HCT116 (cell line): Measurements from ENCODE around the gene DCUN1D2. TPM values are rescaled to one million over a fixed set of nuclear protein-coding genes. Genes with fewer than 3 reads are reported as not detected.

ENCODE experiments used
- ATAC-seq: fragments of 200-7000 bp; cut with Tn5 transposase; 2 replicates; pipeline ENCODE4 v1.9.1; 2020; ENCODE audit warnings: mild to moderate bottlenecking, moderate library complexity
- BruUV-seq: library from RNA; stranded (reverse); fragments of 400-500 nt; replicated peaks from 2 replicates; lab custom pipeline; 2021; lab: Mats Ljungman, UMichigan
- CTCF ChIA-PET: fragments of 300-600 bp; sonication (Branson Sonifier 250); formaldehyde crosslinking; loops from one replicate; lab custom pipeline; 2021; ENCODE audit warnings: antibody characterized with exemption; lab: Charles Lee
- POLR2A ChIA-PET: fragments of 300-600, 350-600 bp; sonication (Branson Sonifier 250); formaldehyde crosslinking; loops from one replicate; lab custom pipeline; 2021; ENCODE audit warnings: antibody characterized with exemption; lab: Charles Lee
- RAD21 ChIA-PET, 2 experiments: fragments of 300-600 bp; sonication (Branson Sonifier 250); formaldehyde crosslinking; loops; one replicate each; lab custom pipeline; 2023; ENCODE audit warnings: low total read pairs in 2 of 2; ENCODE audit not compliant: uncharacterized antibody in 2 of 2, unreplicated experiment in 2 of 2, low non-redundant PET in 1 of 2; lab: Charles Lee
- DNase-seq: peaks from one replicate; pipeline ENCODE4 v3.0.0-alpha.2; 2010; ENCODE audit warnings: low read depth, low spot score
- H2AFZ ChIP-seq: fragments of 200-600 bp; shearing (Covaris generic), sonication (generic); 2 replicates; pipeline ENCODE4 v1.6.1; 2017; ENCODE audit warnings: low read depth, mixed run types, mixed read lengths, antibody characterized with exemption, low read length; ENCODE audit not compliant: poor library complexity, severe bottlenecking
- H3K27ac ChIP-seq: 2 replicates; pipeline ENCODE4 v1.5.1; 2012; ENCODE audit warnings: low read depth, low read length
- H3K27me3 ChIP-seq: fragments of 200-600 bp; sonication (generic); 2 replicates; pipeline ENCODE4 v1.6.1; 2016; ENCODE audit warnings: mixed run types, low read length, mixed read lengths; ENCODE audit not compliant: insufficient read depth
- H3K36me3 ChIP-seq, 2 experiments: fragments of 200-500 bp in 1 of 2; fragments of 200-600 bp in 1 of 2; sonication (Bioruptor generic) in 1 of 2; sonication (generic) in 1 of 2; 2 replicates each; pipeline versions ENCODE4 v1.5.1 to v1.6.1; 2014 to 2016; ENCODE audit warnings: low read length in 2 of 2, inconsistent platforms in 1 of 2, mixed read lengths in 1 of 2, mixed run types in 1 of 2; ENCODE audit not compliant: insufficient read depth in 2 of 2, control insufficient read depth in 1 of 2
- H3K4me1 ChIP-seq, 2 experiments: fragments of 200-600 bp in 1 of 2; sonication (generic) in 1 of 2; 2 replicates each; pipeline versions ENCODE4 v1.5.1 to v1.6.1; 2012 to 2017; ENCODE audit warnings: low read length in 2 of 2, inconsistent platforms in 1 of 2, mild to moderate bottlenecking in 1 of 2, mixed read lengths in 1 of 2, mixed run types in 1 of 2, moderate library complexity in 1 of 2; ENCODE audit not compliant: insufficient read depth in 2 of 2, control insufficient read depth in 1 of 2
- H3K4me2 ChIP-seq: fragments of 200-600 bp; sonication (generic); 2 replicates; pipeline ENCODE4 v1.6.1; 2017; ENCODE audit warnings: mixed run types, low read length, mixed read lengths
- H3K4me3 ChIP-seq, 2 experiments: fragments of 200-600 bp in 1 of 2; sonication (generic) in 1 of 2; replicated peaks in 1 of 2; 2 replicates each; pipeline ENCODE4 v1.5.1; 2011 to 2016; ENCODE audit warnings: low read length in 2 of 2, control low read depth in 1 of 2, low read depth in 1 of 2, mild to moderate bottlenecking in 1 of 2, mixed read lengths in 1 of 2, mixed run types in 1 of 2
- H3K79me2 ChIP-seq: fragments of 200-600 bp; sonication (generic); 2 replicates; pipeline ENCODE4 v1.6.1; 2017; ENCODE audit warnings: mild to moderate bottlenecking, mixed run types, low read length, moderate library complexity, mixed read lengths; ENCODE audit not compliant: insufficient read depth
- H3K9ac ChIP-seq: fragments of 200-600 bp; sonication (generic); 2 replicates; pipeline ENCODE4 v1.6.1; 2016; ENCODE audit warnings: low read length, mixed read lengths
- H3K9me2 ChIP-seq: fragments of 200-600 bp; sonication (generic), shearing (Covaris generic); 2 replicates; pipeline ENCODE4 v1.6.1; 2017; ENCODE audit warnings: mixed run types, mild to moderate bottlenecking, moderate library complexity; ENCODE audit not compliant: insufficient read depth
- H3K9me3 ChIP-seq, 2 experiments: fragments of 200-500 bp in 1 of 2; fragments of 200-600 bp in 1 of 2; sonication (Bioruptor generic) in 1 of 2; sonication (generic) in 1 of 2; 2 replicates each; pipeline ENCODE4 v1.6.1; 2014 to 2017; ENCODE audit warnings: low read length in 2 of 2, mixed read lengths in 2 of 2, inconsistent platforms in 1 of 2, low read depth in 1 of 2, mild to moderate bottlenecking in 1 of 2, mixed run types in 1 of 2, moderate library complexity in 1 of 2; ENCODE audit not compliant: control insufficient read depth in 1 of 2, insufficient read depth in 1 of 2
- H4K20me1 ChIP-seq: fragments of 200-600 bp; sonication (generic), shearing (Covaris generic); 2 replicates; pipeline ENCODE4 v1.6.1; 2017; ENCODE audit warnings: mixed run types, mild to moderate bottlenecking, moderate library complexity; ENCODE audit not compliant: insufficient read depth
- CBX3 ChIP-seq: IDR thresholded peaks from 2 replicates; pipeline ENCODE4 v1.6.1; 2012; ENCODE audit warnings: low read depth
- EGR1 ChIP-seq: IDR thresholded peaks from 2 replicates; pipeline ENCODE4 v1.6.1; 2012; ENCODE audit warnings: low read depth
- ELF1 ChIP-seq: IDR thresholded peaks from 2 replicates; pipeline ENCODE4 v1.6.1; 2012; ENCODE audit warnings: low read depth, borderline replicate concordance
- EZH2 ChIP-seq: fragments of 200-600 bp; sonication (generic); IDR thresholded peaks from 2 replicates; pipeline ENCODE4 v1.6.1; 2017; ENCODE audit warnings: antibody characterized with exemption, mixed run types
- EZH2phosphoT487 ChIP-seq: fragments of 200-600 bp; IDR thresholded peaks from 2 replicates; pipeline ENCODE4 v1.6.1; 2018; ENCODE audit warnings: antibody characterized with exemption, borderline replicate concordance
- FOSL1 ChIP-seq: IDR thresholded peaks from 2 replicates; pipeline ENCODE4 v1.6.1; 2012; ENCODE audit warnings: low read depth
- JUND ChIP-seq: IDR thresholded peaks from 2 replicates; pipeline ENCODE4 v1.6.1; 2012
- POLR2A ChIP-seq: IDR thresholded peaks from 2 replicates; pipeline ENCODE4 v1.7.0; 2011; ENCODE audit warnings: borderline replicate concordance; ENCODE audit not compliant: insufficient read depth, insufficient read length; ENCODE audit errors: extremely low read depth
- RAD21 ChIP-seq: IDR thresholded peaks from 2 replicates; pipeline ENCODE4 v1.6.1; 2012; ENCODE audit warnings: low read depth, mild to moderate bottlenecking
- SP1 ChIP-seq: IDR thresholded peaks from 2 replicates; pipeline ENCODE4 v1.6.1; 2012; ENCODE audit warnings: low read depth
- SRF ChIP-seq: IDR thresholded peaks from 2 replicates; pipeline ENCODE4 v1.6.1; 2012; ENCODE audit warnings: low read depth
- TCF7L2 ChIP-seq: IDR thresholded peaks from 2 replicates; pipeline ENCODE4 v1.7.0; 2011; ENCODE audit warnings: borderline replicate concordance, inconsistent platforms; ENCODE audit not compliant: insufficient read depth, insufficient read length; ENCODE audit errors: extremely low read depth
- YY1 ChIP-seq: IDR thresholded peaks from 2 replicates; pipeline ENCODE4 v1.6.1; 2011; ENCODE audit warnings: low read length, low read depth, moderate library complexity, mild to moderate bottlenecking; ENCODE audit not compliant: insufficient replicate concordance; ENCODE audit errors: extremely low read depth
- ZNF274 ChIP-seq: fragments of 200-500 bp; sonication (Bioruptor generic); IDR thresholded peaks from 2 replicates; pipeline ENCODE4 v1.6.1; 2014; ENCODE audit warnings: mild to moderate bottlenecking, low read depth, low read length, inconsistent platforms
- intact Hi-C: fragments of 100-400 bp; cut with micrococcal nuclease; formaldehyde crosslinking; loops from 2 replicates; pipeline ENCODE4 v1.10.0; 2022
- total RNA-seq: library from RNA; stranded (reverse); gene quantifications from one replicate; pipeline ENCODE4 v1.2.1, GENCODE V29; 2021; ENCODE audit not compliant: unreplicated experiment
- TF ChIP-seq, protein P1 (sequence below), 3 experiments: fragments of 200-600 bp in 1 of 3; sonication (generic) in 1 of 3; IDR thresholded peaks in 2 of 3; conservative IDR thresholded peaks in 1 of 3; 2 replicates each; pipeline ENCODE4 v1.5.1; 2012 to 2017; ENCODE audit warnings: low read depth in 2 of 3, low read length in 2 of 3, antibody characterized with exemption in 1 of 3, borderline replicate concordance in 1 of 3, control low read depth in 1 of 3, mild to moderate bottlenecking in 1 of 3, mixed read lengths in 1 of 3, mixed run types in 1 of 3, moderate library complexity in 1 of 3; ENCODE audit not compliant: insufficient read depth in 1 of 3
- TF ChIP-seq, protein P2 (sequence below): IDR thresholded peaks from 2 replicates; pipeline ENCODE4 v1.6.1; 2012; ENCODE audit warnings: low read depth

The DCUN1D2 gene
- total RNA-seq, 1 experiment from 2014 or later = 25.4 TPM

DNA sequence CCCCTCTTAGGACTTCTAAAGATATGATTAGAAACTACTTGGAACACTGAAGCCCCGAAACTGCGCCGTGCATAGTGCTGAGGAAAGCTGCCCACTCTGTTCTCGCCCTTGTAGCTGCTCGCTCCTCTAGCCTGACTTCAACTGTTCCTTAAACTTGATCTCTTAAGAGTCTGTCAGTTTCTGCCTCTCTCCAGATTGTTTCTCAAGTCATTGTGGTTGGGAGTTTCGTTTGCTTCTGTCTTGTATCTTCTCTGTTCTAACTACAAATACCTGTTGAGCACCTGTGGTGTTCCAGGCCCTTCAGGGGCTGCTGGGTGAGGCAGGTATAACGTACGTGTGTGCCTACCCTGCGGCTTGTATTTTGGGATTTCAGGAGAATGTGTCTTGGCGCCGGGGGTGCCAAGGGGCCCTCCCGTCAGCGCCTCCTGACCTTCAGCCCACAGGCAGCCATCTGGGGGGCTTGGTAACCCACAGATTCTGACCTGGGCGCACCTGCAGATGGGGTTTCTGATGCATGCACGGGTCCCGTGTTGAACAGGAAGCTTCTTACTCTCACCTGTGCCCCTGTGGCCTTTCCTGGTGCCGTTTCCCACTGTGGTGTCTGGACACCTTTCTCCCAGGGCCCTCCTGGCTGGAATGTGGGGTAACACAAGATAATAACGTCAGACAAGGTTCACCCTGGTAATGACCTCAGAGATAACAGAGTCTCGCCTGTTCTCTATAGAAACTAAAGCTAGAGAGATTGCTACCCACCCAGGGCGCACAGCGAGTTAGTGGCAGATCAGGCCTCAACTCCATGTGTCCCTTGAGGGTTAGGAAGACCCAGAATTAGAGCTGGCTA lies 17.2 kb upstream of the DCUN1D2 start:
- H3K4me1 ChIP-seq = no peaks in the 10 kb centered on the region
- H4K20me1 ChIP-seq = no peaks in the 10 kb centered on the region
- RAD21 ChIA-PET = no interaction called here
- POLR2A ChIA-PET = no interaction called here
- H3K4me3 ChIP-seq = no peak overlapping the region
- intact Hi-C loops = no loop called here
- H3K9me3 ChIP-seq = no peaks in the 10 kb centered on the region
- ATAC-seq (no peak), DNase-seq (no peak)
- peaks cover 6% of the 10 kb centered on the region; the same call in 1 of the 2 replicates for H3K79me2 ChIP-seq
- H3K36me3 ChIP-seq = peaks cover 23 to 36% of the 10 kb centered on the region in 2 experiments
- CTCF ChIA-PET = no interaction called here
- H3K27me3 ChIP-seq = no peaks in the 10 kb centered on the region
- no TSS peak for BruUV-seq
- H3K27ac ChIP-seq = no peak overlapping the region
- no peaks in the 10 kb centered on the region for H3K9me2 ChIP-seq
- TF ChIP-seq YY1 = no peak
- no peak for TF ChIP-seq SP1
- no peak for TF ChIP-seq JUND
- TF ChIP-seq SRF = no peak
- TF ChIP-seq CBX3 = no peak
- TF ChIP-seq TCF7L2 = no peak
- no peak for TF ChIP-seq POLR2A
- no peak for TF ChIP-seq ELF1
- TF ChIP-seq ZNF274 = no peak
- TF ChIP-seq, protein P1, sequence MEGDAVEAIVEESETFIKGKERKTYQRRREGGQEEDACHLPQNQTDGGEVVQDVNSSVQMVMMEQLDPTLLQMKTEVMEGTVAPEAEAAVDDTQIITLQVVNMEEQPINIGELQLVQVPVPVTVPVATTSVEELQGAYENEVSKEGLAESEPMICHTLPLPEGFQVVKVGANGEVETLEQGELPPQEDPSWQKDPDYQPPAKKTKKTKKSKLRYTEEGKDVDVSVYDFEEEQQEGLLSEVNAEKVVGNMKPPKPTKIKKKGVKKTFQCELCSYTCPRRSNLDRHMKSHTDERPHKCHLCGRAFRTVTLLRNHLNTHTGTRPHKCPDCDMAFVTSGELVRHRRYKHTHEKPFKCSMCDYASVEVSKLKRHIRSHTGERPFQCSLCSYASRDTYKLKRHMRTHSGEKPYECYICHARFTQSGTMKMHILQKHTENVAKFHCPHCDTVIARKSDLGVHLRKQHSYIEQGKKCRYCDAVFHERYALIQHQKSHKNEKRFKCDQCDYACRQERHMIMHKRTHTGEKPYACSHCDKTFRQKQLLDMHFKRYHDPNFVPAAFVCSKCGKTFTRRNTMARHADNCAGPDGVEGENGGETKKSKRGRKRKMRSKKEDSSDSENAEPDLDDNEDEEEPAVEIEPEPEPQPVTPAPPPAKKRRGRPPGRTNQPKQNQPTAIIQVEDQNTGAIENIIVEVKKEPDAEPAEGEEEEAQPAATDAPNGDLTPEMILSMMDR (IDR thresholded peaks at IDR 0.05 in 2 of 3, conservative IDR thresholded peaks at IDR 0.05 in 1 of 3; ENCODE audit: borderline replicate concordance in 1 of 3, insufficient read depth in 1 of 3, low read depth in 2 of 3, low read length in 2 of 3) = no peak
- no peak for TF ChIP-seq EZH2
- no peak for TF ChIP-seq FOSL1
- no peak for TF ChIP-seq EGR1
- TF ChIP-seq, protein P2, sequence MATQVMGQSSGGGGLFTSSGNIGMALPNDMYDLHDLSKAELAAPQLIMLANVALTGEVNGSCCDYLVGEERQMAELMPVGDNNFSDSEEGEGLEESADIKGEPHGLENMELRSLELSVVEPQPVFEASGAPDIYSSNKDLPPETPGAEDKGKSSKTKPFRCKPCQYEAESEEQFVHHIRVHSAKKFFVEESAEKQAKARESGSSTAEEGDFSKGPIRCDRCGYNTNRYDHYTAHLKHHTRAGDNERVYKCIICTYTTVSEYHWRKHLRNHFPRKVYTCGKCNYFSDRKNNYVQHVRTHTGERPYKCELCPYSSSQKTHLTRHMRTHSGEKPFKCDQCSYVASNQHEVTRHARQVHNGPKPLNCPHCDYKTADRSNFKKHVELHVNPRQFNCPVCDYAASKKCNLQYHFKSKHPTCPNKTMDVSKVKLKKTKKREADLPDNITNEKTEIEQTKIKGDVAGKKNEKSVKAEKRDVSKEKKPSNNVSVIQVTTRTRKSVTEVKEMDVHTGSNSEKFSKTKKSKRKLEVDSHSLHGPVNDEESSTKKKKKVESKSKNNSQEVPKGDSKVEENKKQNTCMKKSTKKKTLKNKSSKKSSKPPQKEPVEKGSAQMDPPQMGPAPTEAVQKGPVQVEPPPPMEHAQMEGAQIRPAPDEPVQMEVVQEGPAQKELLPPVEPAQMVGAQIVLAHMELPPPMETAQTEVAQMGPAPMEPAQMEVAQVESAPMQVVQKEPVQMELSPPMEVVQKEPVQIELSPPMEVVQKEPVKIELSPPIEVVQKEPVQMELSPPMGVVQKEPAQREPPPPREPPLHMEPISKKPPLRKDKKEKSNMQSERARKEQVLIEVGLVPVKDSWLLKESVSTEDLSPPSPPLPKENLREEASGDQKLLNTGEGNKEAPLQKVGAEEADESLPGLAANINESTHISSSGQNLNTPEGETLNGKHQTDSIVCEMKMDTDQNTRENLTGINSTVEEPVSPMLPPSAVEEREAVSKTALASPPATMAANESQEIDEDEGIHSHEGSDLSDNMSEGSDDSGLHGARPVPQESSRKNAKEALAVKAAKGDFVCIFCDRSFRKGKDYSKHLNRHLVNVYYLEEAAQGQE = no peak
- no peak for TF ChIP-seq RAD21
- TF ChIP-seq EZH2phosphoT487 = no peak
- H3K4me2 ChIP-seq = no peak overlapping the region
- H3K9ac ChIP-seq = no peak overlapping the region
- H2AFZ ChIP-seq = no peak overlapping the region
